ENCODE measurements around the gene BUB3.
"Not testable (repeated sequence)": the region's sequence is repeated elsewhere in the genome, so short reads cannot be mapped to it uniquely, and the experiment has no call there.

The BUB3 gene

DNA sequence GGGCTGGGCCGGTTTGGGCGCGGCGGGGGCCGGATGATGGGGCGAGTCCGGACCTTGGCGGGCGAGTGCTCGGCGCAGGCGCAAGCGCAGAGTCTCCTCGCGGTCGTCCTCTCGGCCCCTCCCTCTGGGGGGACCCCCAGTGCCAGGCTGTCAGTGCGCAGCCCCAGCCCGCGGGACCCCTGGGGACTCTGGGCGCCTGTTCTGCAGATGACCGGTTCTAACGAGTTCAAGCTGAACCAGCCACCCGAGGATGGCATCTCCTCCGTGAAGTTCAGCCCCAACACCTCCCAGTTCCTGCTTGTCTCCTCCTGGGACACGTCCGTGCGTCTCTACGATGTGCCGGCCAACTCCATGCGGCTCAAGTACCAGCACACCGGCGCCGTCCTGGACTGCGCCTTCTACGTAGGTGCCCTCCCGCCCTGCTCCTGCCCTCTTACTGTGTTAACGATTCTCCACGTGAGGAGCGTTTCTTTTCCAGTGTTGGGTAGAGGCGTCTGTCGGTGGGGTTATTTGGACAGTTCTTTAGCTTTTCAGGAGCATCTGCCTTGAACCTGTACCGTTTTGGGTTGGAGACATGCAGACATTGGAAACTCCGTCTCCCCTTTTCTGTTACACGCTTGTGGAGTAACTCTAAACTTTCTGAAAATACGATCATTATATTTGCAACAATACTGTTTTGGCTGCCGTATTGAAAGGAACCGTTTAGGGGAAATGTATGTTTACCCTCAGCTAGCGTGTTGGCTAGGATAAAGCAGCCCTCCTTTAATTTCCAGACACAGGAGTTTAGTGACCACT, 706 bp downstream of the BUB3 start:
- peak; percentile 47 for DNase-seq

- DNase-seq: no peak
Measured at GRCh38 chr10:123156078-123156477, 1.9 kb downstream of the BUB3 start.

DNA sequence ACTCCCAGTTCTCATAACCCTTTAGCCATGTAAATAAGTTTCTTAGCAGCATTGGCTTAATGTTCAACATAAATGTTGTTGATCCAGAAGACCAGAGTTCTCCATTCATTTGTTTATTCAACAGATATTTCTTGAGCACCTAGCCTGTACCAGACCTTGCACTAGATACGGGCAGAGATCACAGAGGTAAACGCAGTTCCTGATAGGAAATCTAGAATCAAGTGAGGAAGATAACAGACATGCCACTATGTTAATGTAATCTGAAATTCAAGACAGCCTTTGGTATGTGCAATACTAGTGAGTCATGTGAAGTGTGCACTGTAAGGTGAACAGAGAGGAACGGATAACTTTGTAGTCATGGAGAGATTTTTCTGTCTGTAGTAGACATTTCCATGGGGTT, 3.0 kb downstream of the BUB3 start:
- no peak for DNase-seq

DNA sequence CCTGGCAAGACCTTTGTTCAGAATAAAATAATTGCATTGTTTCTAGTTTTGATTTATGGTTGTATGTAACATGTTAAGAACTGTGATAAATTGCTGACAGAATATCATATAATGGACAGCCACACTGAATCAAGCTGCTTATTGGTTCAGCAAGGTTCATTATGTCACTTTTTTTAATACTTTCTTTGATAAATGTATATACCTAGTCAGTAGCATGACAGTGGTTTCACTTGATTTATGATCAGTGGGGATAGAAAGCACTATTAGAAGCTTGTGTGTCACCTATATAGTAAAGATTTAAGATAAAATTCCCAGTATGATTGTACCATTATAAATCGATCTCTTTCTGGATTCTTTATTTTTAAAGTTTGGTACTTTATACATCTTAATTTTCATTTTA, 4.5 kb downstream of the BUB3 start:
- no peak for DNase-seq

DNA sequence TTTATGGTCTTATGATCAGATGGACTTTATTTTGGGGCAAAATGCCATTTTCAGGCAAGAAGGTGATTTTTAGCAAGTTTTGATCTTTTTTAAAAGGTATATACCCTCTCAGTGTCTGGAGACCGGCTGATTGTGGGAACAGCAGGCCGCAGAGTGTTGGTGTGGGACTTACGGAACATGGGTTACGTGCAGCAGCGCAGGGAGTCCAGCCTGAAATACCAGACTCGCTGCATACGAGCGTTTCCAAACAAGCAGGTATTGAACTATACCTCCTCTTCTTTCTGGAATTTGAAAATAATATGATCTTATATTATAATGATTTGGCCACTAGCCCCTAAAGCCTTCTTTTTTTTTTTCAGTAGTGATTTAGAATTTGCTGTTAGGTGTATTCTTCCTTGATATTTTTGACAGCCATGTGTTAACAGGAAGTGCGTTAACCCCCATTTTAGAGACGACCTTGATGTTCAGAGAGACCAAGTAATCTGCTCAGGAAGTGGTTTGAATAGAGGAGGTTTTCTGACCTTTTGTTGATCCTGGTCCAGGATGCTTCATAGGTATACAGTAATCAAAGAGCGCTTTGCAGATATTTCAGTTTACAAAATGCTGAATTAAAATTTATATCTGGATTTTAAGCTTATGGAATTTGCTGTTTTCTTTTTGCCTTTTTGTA, 6.2 kb downstream of the BUB3 start:
- no peak for DNase-seq

DNA sequence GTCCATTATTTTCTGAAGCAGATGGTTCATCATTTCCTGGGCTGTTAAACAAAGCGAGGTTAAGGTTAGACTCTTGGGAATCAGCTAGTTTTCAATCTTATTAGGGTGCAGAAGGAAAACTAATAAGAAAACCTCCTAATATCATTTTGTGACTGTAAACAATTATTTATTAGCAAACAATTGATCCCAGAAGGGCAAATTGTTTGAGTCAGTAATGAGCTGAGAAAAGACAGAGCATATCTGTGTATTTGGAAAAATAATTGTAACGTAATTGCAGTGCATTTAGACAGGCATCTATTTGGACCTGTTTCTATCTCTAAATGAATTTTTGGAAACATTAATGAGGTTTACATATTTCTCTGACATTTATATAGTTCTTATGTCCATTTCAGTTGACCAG, 10.1 kb downstream of the BUB3 start:
- no peak for DNase-seq

GRCh38 chr10:123165445-123166072, 11.4 kb downstream of the BUB3 start:
- no peak for DNase-seq

- no peak for DNase-seq
Measured at GRCh38 chr10:123166618-123167017, 12.4 kb downstream of the BUB3 start.

DNA sequence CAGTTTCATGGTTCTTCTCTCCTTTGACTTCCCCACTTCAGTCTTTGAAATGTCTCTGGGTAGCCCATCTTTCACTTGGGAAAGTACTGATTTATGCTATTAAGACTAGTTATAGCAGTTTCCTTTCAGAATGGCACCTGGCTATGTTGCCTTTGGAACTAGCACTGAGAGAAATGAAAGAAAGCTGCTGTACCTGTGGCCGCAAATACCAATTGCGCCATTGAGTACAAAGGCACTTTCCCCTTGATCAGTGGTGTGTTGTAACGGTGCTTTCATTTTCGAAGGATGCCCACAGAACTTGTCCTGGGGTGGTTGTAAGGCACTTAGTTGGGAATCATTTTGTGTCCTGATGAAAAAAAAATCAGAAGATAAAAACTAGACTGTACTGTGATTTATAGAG, 16.8 kb downstream of the BUB3 start:
- no peak for DNase-seq

GRCh38 chr10:123171616-123172015, 17.4 kb downstream of the BUB3 start:
- not testable (repeated sequence) for DNase-seq

GRCh38 chr10:123175389-123176387, 21.5 kb downstream of the BUB3 start:
- no peak for DNase-seq

DNA sequence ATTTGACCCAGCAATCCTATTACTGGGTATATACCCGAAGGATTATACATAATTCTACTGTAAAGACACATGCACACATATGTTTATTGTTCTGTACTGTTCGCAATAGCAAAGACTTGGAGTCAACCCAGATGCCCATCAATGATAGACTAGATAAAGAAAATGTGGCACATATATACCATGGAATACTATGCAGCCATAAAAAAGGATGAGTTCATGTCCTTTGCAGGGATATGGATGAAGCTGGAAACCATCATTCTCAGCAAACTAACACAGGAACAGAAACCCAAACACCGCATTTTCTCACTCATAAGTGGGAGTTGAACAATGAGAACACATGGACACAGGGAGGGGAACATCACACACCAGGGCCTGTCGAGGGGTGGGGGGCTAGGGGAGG, 24.2 kb downstream of the BUB3 start:
- DNase-seq: not testable (repeated sequence)

DNA sequence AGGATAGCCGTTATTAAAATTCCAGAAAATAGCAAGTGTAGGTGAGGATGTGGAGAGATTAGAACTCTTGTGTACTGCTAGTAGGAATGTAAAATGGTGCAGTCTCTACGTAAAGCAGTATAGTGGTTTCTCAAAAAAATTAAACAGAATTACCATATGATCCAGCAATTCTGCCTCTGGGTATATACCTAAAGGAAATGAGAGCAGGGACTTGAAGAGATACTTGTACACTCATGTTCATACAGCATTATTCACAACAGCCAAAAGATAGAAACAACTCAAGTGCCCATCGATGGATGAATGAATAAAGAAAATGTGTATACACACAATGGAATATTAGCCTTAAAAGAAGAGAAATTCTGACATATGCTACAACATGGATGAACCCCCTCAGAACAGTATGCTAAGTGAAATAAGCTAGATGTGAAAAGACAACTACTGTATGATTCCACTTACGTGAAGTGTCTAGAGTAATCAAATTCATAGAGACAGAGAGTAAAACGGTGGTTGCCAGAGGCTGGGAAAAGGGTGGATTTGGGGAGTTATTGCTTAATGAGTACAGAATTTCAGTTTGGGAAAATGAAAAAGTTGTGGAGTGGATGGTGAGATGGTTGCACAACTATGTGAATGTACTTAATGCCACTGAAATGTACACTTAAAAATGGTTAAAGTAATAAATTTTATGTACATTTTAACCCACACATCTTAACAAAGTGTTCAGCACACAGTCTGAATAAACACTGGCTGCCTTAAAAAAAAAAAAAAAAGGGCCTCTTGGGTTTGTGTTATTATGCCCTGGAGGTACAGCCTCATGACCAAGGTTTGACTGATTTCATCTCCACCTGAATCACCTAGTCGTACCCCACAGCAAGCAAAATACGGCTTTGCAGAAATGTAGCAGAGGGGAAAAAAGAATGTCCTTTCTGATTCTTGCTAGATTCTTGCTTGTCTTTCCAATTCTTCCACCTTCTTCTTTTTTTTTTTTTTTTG, 26.2 kb downstream of the BUB3 start:
- DNase-seq: no peak

GRCh38 chr10:123183724-123184123, 29.5 kb downstream of the BUB3 start:
- DNase-seq: no peak

- DNase-seq: no peak
Measured at GRCh38 chr10:123187781-123188180, 33.6 kb downstream of the BUB3 start.

DNA sequence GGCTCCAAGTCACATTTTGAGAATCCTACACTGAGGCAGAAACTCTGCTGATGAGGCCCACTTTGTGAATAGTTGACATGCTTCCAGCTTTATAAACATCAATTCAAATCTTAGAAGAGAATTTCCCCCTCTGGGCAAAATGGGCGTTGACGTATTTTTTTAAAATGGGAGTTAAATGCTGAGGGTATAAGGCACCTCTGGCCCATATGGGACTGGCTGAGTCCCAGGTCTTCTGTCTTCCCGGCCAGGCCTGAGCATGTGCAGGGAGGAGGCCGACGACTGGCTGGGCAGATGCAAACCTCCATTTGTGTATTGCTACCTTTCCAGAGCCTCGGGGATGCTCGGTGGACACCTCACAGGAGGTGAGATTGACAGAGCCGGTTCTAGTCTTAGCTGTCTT, 37.7 kb downstream of the BUB3 start:
- no peak for DNase-seq

- no peak for DNase-seq
Measured at GRCh38 chr10:123194056-123194455, 39.9 kb downstream of the BUB3 start.

DNA sequence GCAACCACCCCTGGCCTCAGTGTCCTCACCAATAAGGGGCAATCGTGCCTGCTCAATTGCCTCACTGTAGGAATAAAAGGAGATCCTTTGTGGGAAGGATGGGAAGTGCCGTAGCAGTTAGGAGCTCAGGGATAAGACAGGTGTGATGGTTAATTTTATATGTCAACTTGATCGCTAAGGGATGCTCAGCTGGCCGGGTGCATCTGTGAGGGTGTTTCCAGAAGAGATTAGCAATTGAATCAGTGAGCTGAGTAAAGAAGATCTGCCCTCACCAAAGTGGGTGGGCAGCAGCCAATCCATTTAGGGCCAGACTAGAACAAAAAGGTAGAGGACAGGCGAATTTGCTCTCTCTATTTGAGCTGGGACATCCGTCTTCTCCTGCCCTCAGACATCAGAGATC, 46.3 kb downstream of the BUB3 start:
- DNase-seq: no peak

GRCh38 chr10:123202506-123202905, 48.3 kb downstream of the BUB3 start:
- DNase-seq: no peak

- no peak for DNase-seq
Measured at GRCh38 chr10:123203393-123204126, 49.4 kb downstream of the BUB3 start.

GRCh38 chr10:123204127-123204461, 49.9 kb downstream of the BUB3 start:
- no peak for DNase-seq
